Peyer's patch (tissue), 4 donors: Measurements from ENCODE around the gene MGAT5. TPM values are rescaled to one million over a fixed set of nuclear protein-coding genes. Genes with fewer than 3 reads are reported as not detected.

Experiments
- DNase-seq, 3 donors: peaks; one replicate each; pipeline ENCODE4 v3.0.0-alpha.2; 2017 to 2019
- H3K27ac ChIP-seq, 4 donors: fragments of 200-600 bp; sonication (generic); one replicate each; pipeline ENCODE4 v1.5.1; 2016 to 2019
- H3K27me3 ChIP-seq, 2 donors: fragments of 200-600 bp; sonication (generic); one replicate each; pipeline ENCODE4 v1.5.1; 2019
- H3K36me3 ChIP-seq, 3 donors: fragments of 200-600 bp; sonication (generic); one replicate each; pipeline ENCODE4 v1.5.1; 2016 to 2019
- H3K4me1 ChIP-seq, 4 donors: fragments of 200-600 bp; sonication (generic); one replicate each; pipeline ENCODE4 v1.5.1; 2016 to 2019
- H3K4me3 ChIP-seq, 4 donors: fragments of 200-600 bp; sonication (generic); 1 replicate in 3 of 4; 2 replicates in 1 of 4; pipeline ENCODE4 v1.5.1; 2016 to 2019; ENCODE audit warnings: mild to moderate bottlenecking in 1 of 4
- H3K9me3 ChIP-seq, 4 donors: fragments of 200-600 bp; sonication (generic); one replicate each; pipeline ENCODE4 v1.5.1; 2016 to 2019; ENCODE audit warnings: mild to moderate bottlenecking in 1 of 4
- POLR2A ChIP-seq, 2 donors: fragments of 450-650 bp; IDR thresholded peaks; one replicate each; pipeline ENCODE4 v1.5.1; 2017; ENCODE audit warnings: antibody characterized with exemption in 2 of 2, mild to moderate bottlenecking in 2 of 2, moderate library complexity in 2 of 2
- total RNA-seq, 4 donors: library from RNA; depleted of rRNA; stranded (reverse); fragments of >200 nt; gene quantifications; one replicate each; pipeline ENCODE4 v1.1.0, GENCODE V29; 2016
- TF ChIP-seq, protein P1 (sequence below), 6 experiments: fragments of 450-650 bp in 4 of 6; fragments of 200-600 bp in 2 of 6; sonication (generic) in 1 of 6; IDR thresholded peaks; one replicate each; pipeline ENCODE4 v1.5.1; 2017 to 2019; ENCODE audit warnings: antibody characterized with exemption in 6 of 6, mild to moderate bottlenecking in 3 of 6, moderate library complexity in 1 of 6

Gene MGAT5
- total RNA-seq, 4 donors from 2014 or later: 106 to 182 (median 117) TPM

DNA sequence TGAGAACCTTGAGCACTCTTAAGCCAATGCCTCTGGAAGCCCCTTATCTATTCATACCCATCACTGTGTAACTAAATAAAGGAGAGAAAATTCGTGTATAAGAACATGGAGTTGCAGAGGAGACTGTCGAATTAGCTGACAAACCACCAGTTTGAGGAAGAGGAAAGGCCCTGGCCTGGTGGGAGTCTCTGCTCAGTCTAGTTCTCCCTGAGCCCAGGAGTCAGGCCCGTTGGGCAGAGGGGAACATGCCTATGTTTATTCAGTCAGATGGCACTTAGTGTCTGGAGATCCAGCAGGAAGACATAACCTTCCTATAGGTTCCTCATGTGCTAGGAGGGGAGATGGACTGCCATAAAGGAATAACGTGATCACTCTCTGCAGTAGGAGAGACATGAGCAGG is 60.3 kb downstream of the MGAT5 start:
- no peaks in the 10 kb centered on the region for H3K9me3 ChIP-seq
- peaks cover 0 to 5% (median 0%) of the 10 kb centered on the region in 3 donors for H3K36me3 ChIP-seq
- no peaks in the 10 kb centered on the region for H3K27me3 ChIP-seq
- no peak overlapping the region for H3K4me3 ChIP-seq
- peaks cover 0 to 15% (median 4%) of the 10 kb centered on the region in 4 donors for H3K4me1 ChIP-seq
- no peak overlapping the region for H3K27ac ChIP-seq
- TF ChIP-seq, protein P1, sequence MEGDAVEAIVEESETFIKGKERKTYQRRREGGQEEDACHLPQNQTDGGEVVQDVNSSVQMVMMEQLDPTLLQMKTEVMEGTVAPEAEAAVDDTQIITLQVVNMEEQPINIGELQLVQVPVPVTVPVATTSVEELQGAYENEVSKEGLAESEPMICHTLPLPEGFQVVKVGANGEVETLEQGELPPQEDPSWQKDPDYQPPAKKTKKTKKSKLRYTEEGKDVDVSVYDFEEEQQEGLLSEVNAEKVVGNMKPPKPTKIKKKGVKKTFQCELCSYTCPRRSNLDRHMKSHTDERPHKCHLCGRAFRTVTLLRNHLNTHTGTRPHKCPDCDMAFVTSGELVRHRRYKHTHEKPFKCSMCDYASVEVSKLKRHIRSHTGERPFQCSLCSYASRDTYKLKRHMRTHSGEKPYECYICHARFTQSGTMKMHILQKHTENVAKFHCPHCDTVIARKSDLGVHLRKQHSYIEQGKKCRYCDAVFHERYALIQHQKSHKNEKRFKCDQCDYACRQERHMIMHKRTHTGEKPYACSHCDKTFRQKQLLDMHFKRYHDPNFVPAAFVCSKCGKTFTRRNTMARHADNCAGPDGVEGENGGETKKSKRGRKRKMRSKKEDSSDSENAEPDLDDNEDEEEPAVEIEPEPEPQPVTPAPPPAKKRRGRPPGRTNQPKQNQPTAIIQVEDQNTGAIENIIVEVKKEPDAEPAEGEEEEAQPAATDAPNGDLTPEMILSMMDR (IDR thresholded peaks at IDR 0.05): no peak
- TF ChIP-seq POLR2A (IDR thresholded peaks at IDR 0.05): no peak
- no peak for DNase-seq

GRCh38 chr2:134314681-134315368 is 61.0 kb downstream of the MGAT5 start:
- H3K27ac ChIP-seq: no peak overlapping the region
- no peaks in the 10 kb centered on the region for H3K9me3 ChIP-seq
- no peak for DNase-seq

DNA sequence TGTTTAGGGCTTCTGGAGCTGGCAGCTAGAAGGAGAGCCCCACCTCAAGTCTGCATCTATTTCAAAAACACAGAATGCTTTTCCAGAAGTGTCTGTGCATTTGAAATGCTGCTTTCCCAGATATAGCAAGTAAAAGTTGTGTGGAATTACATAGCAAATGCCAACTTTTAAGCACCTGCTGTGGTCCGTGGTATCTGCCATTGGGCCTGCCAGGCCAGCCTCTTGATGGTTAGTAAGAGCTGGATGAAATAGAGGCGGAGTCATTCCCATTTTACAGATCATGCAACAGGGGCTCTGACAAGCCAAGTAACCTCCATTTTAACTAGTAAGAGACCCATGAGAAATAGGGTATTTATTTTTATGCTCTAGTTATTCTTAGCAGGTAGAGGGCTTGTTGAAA is 61.6 kb downstream of the MGAT5 start:
- Histone ChIP-seq H3K27me3 (no peaks in the 10 kb centered on the region), H3K36me3 (peaks cover 0 to 5% (median 0%) of the 10 kb centered on the region in 3 donors)

More at GRCh38 chr2:134314681-134315368, 61.0 kb downstream of the MGAT5 start:
- Histone ChIP-seq H3K4me3 (no peak overlapping the region), H3K27me3 (no peaks in the 10 kb centered on the region), H3K36me3 (peaks cover 0 to 5% (median 0%) of the 10 kb centered on the region in 3 donors), H3K4me1 (peaks cover 0 to 15% (median 4%) of the 10 kb centered on the region in 4 donors)
- TF ChIP-seq, protein P1 (IDR thresholded peaks at IDR 0.05): no peak
- TF ChIP-seq POLR2A (IDR thresholded peaks at IDR 0.05): no peak

DNA sequence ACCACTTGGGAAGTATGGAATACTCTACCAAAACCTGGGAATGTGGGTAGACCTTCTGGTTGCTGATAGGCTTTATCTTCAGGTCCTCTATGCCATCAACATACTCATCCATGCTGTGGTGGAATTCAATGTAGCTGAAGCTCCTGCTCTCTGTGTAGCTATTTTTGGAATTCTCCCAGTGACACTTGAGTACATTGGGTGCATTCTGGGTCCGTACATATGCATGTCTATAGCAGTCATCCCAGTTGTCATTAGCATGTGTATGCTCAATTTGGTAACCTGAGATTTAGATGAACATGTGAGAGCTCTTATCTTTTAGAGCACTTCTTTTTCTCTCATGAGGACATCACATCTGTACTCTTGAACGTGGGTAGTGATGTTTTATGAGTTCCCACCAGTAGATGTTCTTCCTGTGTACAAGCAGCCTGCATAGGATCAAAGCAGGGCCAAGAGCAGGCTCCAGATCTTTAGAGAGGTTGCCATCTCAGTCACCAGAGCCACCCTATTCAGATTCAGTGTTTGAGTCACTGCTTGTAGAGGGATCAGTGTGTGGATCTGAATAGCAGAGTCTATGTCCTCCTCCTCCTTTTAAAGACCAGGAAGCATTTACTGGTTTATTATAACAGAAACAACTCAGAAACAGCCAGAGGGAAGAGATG is 65.9 kb downstream of the MGAT5 start:
- no peak for DNase-seq

More for the DNA sequence above, 61.6 kb downstream of the MGAT5 start:
- no peak for DNase-seq
- no peak for TF ChIP-seq POLR2A (IDR thresholded peaks at IDR 0.05)
- TF ChIP-seq, protein P1 (IDR thresholded peaks at IDR 0.05): no peak
- Histone ChIP-seq H3K4me3 (no peak overlapping the region), H3K27ac (no peak overlapping the region), H3K9me3 (no peaks in the 10 kb centered on the region), H3K4me1 (peaks cover 0 to 15% (median 4%) of the 10 kb centered on the region in 4 donors)

GRCh38 chr2:134320930-134321329 is 67.1 kb downstream of the MGAT5 start:
- H3K36me3 ChIP-seq: peaks cover 0 to 5% (median 0%) of the 10 kb centered on the region in 3 donors
- peaks cover 0 to 6% (median 2%) of the 10 kb centered on the region in 4 donors for H3K4me1 ChIP-seq
- peak in 2 of 3 donors; percentile 49 to 84 for DNase-seq
- H3K9me3 ChIP-seq: no peaks in the 10 kb centered on the region
- TF ChIP-seq, protein P1 (IDR thresholded peaks at IDR 0.05): no peak
- no peak for TF ChIP-seq POLR2A (IDR thresholded peaks at IDR 0.05)
- no peak overlapping the region for H3K4me3 ChIP-seq
- no peaks in the 10 kb centered on the region for H3K27me3 ChIP-seq
- H3K27ac ChIP-seq: peak overlapping the region in 2 of 4 donors; percentile 10 to 42

More for the DNA sequence above, 65.9 kb downstream of the MGAT5 start:
- H3K36me3 ChIP-seq: peaks cover 0 to 5% (median 0%) of the 10 kb centered on the region in 3 donors
- no peak for TF ChIP-seq POLR2A (IDR thresholded peaks at IDR 0.05)
- TF ChIP-seq, protein P1 (IDR thresholded peaks at IDR 0.05): no peak
- H3K9me3 ChIP-seq: no peaks in the 10 kb centered on the region
- H3K4me3 ChIP-seq: no peak overlapping the region
- peaks cover 0 to 4% (median 0%) of the 10 kb centered on the region in 4 donors for H3K4me1 ChIP-seq
- H3K27me3 ChIP-seq: no peaks in the 10 kb centered on the region
- peak overlapping the region in 2 of 4 donors; percentile 10 to 42 for H3K27ac ChIP-seq
